Hematopoietic multipotent progenitor cell treated with erythropoietin and hydrocortisone succinate and interleukin-3 and kit ligand, for 4 days (in vitro differentiated cells): Measurements from ENCODE around the gene CNTN1.
"Not testable (repeated sequence)": the region's sequence is repeated elsewhere in the genome, so short reads cannot be mapped to it uniquely, and the experiment has no call there.

Experiments used
- DNase-seq: peaks from one replicate; pipeline ENCODE4 v3.0.0-alpha.2; 2015

The CNTN1 gene

GRCh38 chr12:40701756-40702155, 9.5 kb downstream of the CNTN1 start:
- no peak for DNase-seq

- no peak for DNase-seq
Observed at GRCh38 chr12:40711121-40711520, 18.9 kb downstream of the CNTN1 start.

GRCh38 chr12:40714636-40715035, 22.4 kb downstream of the CNTN1 start:
- no peak for DNase-seq

- no peak for DNase-seq
Observed at GRCh38 chr12:40716037-40716436, 23.8 kb downstream of the CNTN1 start.

- DNase-seq: no peak
Observed at GRCh38 chr12:40717576-40717975, 25.3 kb downstream of the CNTN1 start.

GRCh38 chr12:40718878-40719372, 26.7 kb downstream of the CNTN1 start:
- no peak for DNase-seq

- DNase-seq: no peak
Observed at GRCh38 chr12:40723001-40723400, 30.8 kb downstream of the CNTN1 start.

- DNase-seq: no peak
Observed at GRCh38 chr12:40726366-40726765, 34.1 kb downstream of the CNTN1 start.

GRCh38 chr12:40727774-40728483, 35.7 kb downstream of the CNTN1 start:
- DNase-seq: no peak

GRCh38 chr12:40730281-40730680, 38.0 kb downstream of the CNTN1 start:
- no peak for DNase-seq

- DNase-seq: no peak
Observed at GRCh38 chr12:40733871-40734270, 41.6 kb downstream of the CNTN1 start.

- no peak for DNase-seq
Observed at GRCh38 chr12:40734276-40734675, 42.0 kb downstream of the CNTN1 start.

- DNase-seq: no peak
Observed at GRCh38 chr12:40735551-40736230, 43.5 kb downstream of the CNTN1 start.

GRCh38 chr12:40737416-40737815, 45.2 kb downstream of the CNTN1 start:
- DNase-seq: not testable (repeated sequence)

- no peak for DNase-seq
Observed at GRCh38 chr12:40738856-40739255, 46.6 kb downstream of the CNTN1 start.

GRCh38 chr12:40742041-40742440, 49.8 kb downstream of the CNTN1 start:
- DNase-seq: no peak

- peak; percentile 9 for DNase-seq
Observed at GRCh38 chr12:40745386-40745785, 53.1 kb downstream of the CNTN1 start.

- no peak for DNase-seq
Observed at GRCh38 chr12:40749863-40750262, 57.6 kb downstream of the CNTN1 start.

GRCh38 chr12:40752011-40752410, 59.8 kb downstream of the CNTN1 start:
- DNase-seq: no peak

GRCh38 chr12:40760821-40761220, 68.6 kb downstream of the CNTN1 start:
- no peak for DNase-seq

- DNase-seq: peak; percentile 3
Observed at GRCh38 chr12:40762072-40762471, 69.8 kb downstream of the CNTN1 start.

GRCh38 chr12:40768125-40768864, 76.1 kb downstream of the CNTN1 start:
- DNase-seq: no peak

GRCh38 chr12:40769846-40770245, 77.6 kb downstream of the CNTN1 start:
- DNase-seq: no peak

GRCh38 chr12:40770781-40771180, 78.5 kb downstream of the CNTN1 start:
- DNase-seq: no peak
